Activated naive CD8-positive, alpha-beta T cell treated with anti-CD3 and anti-CD28 coated beads, Interleukin-2, amount 50 U/mL, for 24 hours (primary cell): ENCODE results near the gene PHAF1.
A peak's percentile ranks its signal among the peaks of the same experiment; 100 is the strongest.

ENCODE experiments used
- ATAC-seq: fragments of 150-1000 bp; cut with Tn5 transposase; one replicate; pipeline ENCODE4 v1.10.0; 2021
- DNase-seq: peaks from one replicate; pipeline ENCODE4 v3.0.0; 2021
- H3K27ac Mint-ChIP-seq: one replicate; pipeline ENCODE4 v1.8.0; 2021; ENCODE audit warnings: mild to moderate bottlenecking, mixed read lengths
- H3K27me3 Mint-ChIP-seq: one replicate; pipeline ENCODE4 v1.8.0; 2021; ENCODE audit warnings: mixed read lengths
- H3K36me3 Mint-ChIP-seq: one replicate; pipeline ENCODE4 v1.8.0; 2021; ENCODE audit warnings: low read depth, mixed read lengths
- H3K4me1 Mint-ChIP-seq: one replicate; pipeline ENCODE4 v1.8.0; 2021; ENCODE audit warnings: mixed read lengths
- H3K4me3 Mint-ChIP-seq: one replicate; pipeline ENCODE4 v1.8.0; 2021; ENCODE audit warnings: mild to moderate bottlenecking, moderate library complexity, mixed read lengths
- H3K9me3 Mint-ChIP-seq: one replicate; pipeline ENCODE4 v1.8.0; 2021; ENCODE audit warnings: mixed read lengths

The PHAF1 gene

GRCh38 chr16:67169642-67170167 is 60.0 kb downstream of the PHAF1 start:
- no peaks in the 10 kb centered on the region for H3K36me3 Mint-ChIP-seq
- H3K27ac Mint-ChIP-seq = no peak overlapping the region
- ATAC-seq (peak; percentile 3), DNase-seq (peak; percentile 72)
- H3K9me3 Mint-ChIP-seq = no peaks in the 10 kb centered on the region
- H3K4me1 Mint-ChIP-seq = peaks cover 38% of the 10 kb centered on the region
- H3K4me3 Mint-ChIP-seq = peak overlapping the region; percentile 74
- H3K27me3 Mint-ChIP-seq = peaks cover 78% of the 10 kb centered on the region

- Mint-ChIP-seq H3K4me3 (peak within 1 kb of the TSS; percentile 74), H3K27me3 (peaks cover 75% of the 10 kb centered on the region), H3K9me3 (no peaks in the 10 kb centered on the region), H3K4me1 (peaks cover 32% of the 10 kb centered on the region), H3K27ac (no peak within 1 kb of the TSS), H3K36me3 (no peaks in the 10 kb centered on the region)
- ATAC-seq = peak; percentile 25
- peak; percentile 77 for DNase-seq
Observed at GRCh38 chr16:67170168-67170948, 60.6 kb downstream of the PHAF1 start, which contains the start of gene NOL3. Gene NOL3 (plus strand): TSS chr16:67170538.

GRCh38 chr16:67170949-67171649 is 61.4 kb downstream of the PHAF1 start:
- H3K27ac Mint-ChIP-seq = no peak overlapping the region
- peaks cover 30% of the 10 kb centered on the region for H3K4me1 Mint-ChIP-seq
- peaks cover 79% of the 10 kb centered on the region for H3K27me3 Mint-ChIP-seq
- DNase-seq (no peak), ATAC-seq (no peak)
- no peaks in the 10 kb centered on the region for H3K9me3 Mint-ChIP-seq
- peak overlapping the region; percentile 30 for H3K4me3 Mint-ChIP-seq
- no peaks in the 10 kb centered on the region for H3K36me3 Mint-ChIP-seq

DNA sequence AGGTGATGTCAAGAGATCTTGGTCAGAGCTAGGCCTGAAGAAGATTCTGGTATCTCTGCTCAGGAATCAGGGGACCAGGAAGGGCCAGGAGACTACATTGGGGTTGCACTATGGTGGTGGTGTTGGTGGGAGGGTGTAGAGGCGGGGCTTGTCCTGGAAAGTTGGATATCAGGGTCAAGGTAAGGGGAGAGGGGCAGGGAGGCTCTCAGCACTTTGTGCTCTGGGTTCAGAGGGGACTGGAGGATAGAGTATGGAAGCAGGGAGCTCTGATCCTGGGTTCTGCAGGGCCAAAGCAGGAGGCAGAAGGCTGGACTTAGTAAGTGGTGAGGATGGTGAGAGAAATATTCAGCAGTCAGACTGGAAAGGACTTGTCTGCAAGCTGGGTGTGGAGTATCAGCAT is 63.6 kb downstream of the PHAF1 start:
- no peaks in the 10 kb centered on the region for H3K36me3 Mint-ChIP-seq
- peaks cover 35% of the 10 kb centered on the region for H3K4me1 Mint-ChIP-seq
- DNase-seq (no peak), ATAC-seq (no peak)
- peaks cover 72% of the 10 kb centered on the region for H3K27me3 Mint-ChIP-seq
- H3K9me3 Mint-ChIP-seq = no peaks in the 10 kb centered on the region
- H3K27ac Mint-ChIP-seq = no peak overlapping the region
- peak overlapping the region; percentile 76 for H3K4me3 Mint-ChIP-seq

GRCh38 chr16:67173808-67174705 is 64.3 kb downstream of the PHAF1 start:
- Mint-ChIP-seq H3K4me3 (peak overlapping the region; percentile 76), H3K36me3 (no peaks in the 10 kb centered on the region), H3K27me3 (peaks cover 72% of the 10 kb centered on the region), H3K27ac (peak overlapping the region; percentile 32), H3K9me3 (no peaks in the 10 kb centered on the region), H3K4me1 (peaks cover 39% of the 10 kb centered on the region)
- DNase-seq (peak; percentile 69), ATAC-seq (peak; percentile 64)

- H3K4me1 Mint-ChIP-seq = peaks cover 36% of the 10 kb centered on the region
- no peaks in the 10 kb centered on the region for H3K9me3 Mint-ChIP-seq
- no peaks in the 10 kb centered on the region for H3K36me3 Mint-ChIP-seq
- H3K27me3 Mint-ChIP-seq = peaks cover 73% of the 10 kb centered on the region
- ATAC-seq (peak; percentile 3), DNase-seq (no peak)
- no peak overlapping the region for H3K27ac Mint-ChIP-seq
- H3K4me3 Mint-ChIP-seq = no peak overlapping the region
Observed at GRCh38 chr16:67174706-67175231, 65.0 kb downstream of the PHAF1 start.

GRCh38 chr16:67176662-67177061 is 66.9 kb downstream of the PHAF1 start:
- peaks cover 60% of the 10 kb centered on the region for H3K27me3 Mint-ChIP-seq
- H3K36me3 Mint-ChIP-seq = no peaks in the 10 kb centered on the region
- DNase-seq (no peak), ATAC-seq (no peak)
- H3K4me3 Mint-ChIP-seq = no peak overlapping the region
- no peaks in the 10 kb centered on the region for H3K9me3 Mint-ChIP-seq
- H3K27ac Mint-ChIP-seq = no peak overlapping the region
- H3K4me1 Mint-ChIP-seq = peaks cover 25% of the 10 kb centered on the region

DNA sequence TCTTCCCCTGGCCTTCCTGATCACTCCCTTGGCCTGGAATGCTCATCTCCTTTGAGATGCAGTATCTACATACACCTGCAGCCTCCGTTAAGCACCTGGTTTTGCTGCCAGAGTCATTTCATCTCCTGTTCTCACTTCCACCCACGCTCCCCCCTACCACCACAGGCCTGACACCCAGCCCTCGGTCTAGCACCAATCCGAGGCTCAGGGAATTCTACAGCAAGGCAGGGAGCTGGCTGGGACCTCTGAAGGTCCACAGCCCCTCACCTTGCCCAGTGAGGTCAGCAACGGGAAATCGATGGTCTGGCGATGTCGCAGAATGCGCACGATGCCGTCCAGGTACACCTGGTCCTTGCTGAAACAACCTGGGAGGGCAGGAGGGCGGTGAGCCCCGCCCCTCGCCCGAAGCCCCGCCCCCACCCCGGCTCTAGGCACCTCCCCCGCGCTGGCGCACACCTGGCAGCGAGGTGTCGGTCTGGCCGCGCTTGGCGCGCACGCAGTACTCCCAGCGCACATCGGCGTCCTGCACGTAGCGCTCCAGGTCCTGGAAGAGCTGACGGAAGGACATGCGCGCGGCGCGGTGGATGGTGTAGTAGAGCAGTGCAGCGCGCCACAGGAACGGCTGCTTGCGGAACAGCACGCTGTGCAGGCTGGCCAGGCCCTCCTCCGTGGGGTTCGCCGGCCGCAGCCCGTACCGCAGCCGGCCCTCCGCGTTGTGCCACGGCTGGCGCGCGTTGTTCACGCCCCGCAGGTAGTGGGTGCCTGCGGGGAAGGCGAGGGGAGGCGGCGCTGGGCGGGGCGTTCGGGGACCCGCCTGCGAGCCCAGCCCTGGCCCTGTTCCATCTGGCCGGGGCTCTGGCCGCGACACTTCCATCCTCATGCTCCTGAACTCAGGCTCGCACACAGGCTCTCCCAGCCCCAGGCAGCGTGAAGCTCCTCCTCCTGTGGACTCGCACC is 68.3 kb downstream of the PHAF1 start:
- ATAC-seq = peak; percentile 38
- peak; percentile 53 for DNase-seq
- Mint-ChIP-seq H3K4me1 (peaks cover 23% of the 10 kb centered on the region), H3K36me3 (no peaks in the 10 kb centered on the region), H3K27me3 (peaks cover 49% of the 10 kb centered on the region), H3K27ac (no peak overlapping the region), H3K9me3 (no peaks in the 10 kb centered on the region), H3K4me3 (peak overlapping the region; percentile 38)

DNA sequence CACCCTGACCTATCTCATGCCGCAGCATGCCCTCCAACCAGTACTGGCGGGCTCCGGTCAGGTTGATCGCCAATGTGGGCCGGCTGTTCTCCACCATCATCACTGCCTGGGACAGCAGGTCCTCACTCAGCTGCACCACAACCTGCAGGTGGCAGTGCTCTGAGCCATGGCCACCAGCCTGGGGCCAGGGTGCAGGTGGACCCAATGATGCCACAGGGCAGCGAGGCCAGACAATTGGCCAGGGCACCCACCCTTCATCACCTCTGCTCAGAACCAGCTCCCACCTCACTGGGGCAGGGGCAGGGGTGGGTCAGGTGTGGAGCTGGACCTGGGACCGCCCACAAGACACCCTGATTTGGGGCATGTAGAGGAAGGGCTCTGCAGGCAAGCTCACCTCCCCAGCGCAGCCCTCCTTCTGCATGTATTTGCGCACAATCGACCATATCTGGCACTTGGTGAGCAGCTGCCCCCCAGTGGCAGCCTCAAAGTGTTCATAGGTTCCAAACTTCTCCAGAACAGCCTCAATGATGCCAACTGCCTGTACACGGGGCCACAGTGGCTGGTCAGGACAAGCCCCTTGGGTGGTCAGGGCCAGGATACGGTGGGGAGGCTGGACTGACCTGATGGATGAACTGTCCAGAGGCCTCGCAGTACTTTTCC is 69.8 kb downstream of the PHAF1 start:
- Mint-ChIP-seq H3K27me3 (peaks cover 38% of the 10 kb centered on the region), H3K27ac (no peak overlapping the region), H3K36me3 (no peaks in the 10 kb centered on the region), H3K4me3 (no peak overlapping the region), H3K4me1 (peaks cover 15% of the 10 kb centered on the region), H3K9me3 (no peaks in the 10 kb centered on the region)
- no peak for DNase-seq
- ATAC-seq = no peak

GRCh38 chr16:67180166-67180565 is 70.4 kb downstream of the PHAF1 start:
- H3K4me1 Mint-ChIP-seq = peaks cover 20% of the 10 kb centered on the region
- peaks cover 40% of the 10 kb centered on the region for H3K27me3 Mint-ChIP-seq
- no peak overlapping the region for H3K4me3 Mint-ChIP-seq
- H3K9me3 Mint-ChIP-seq = no peaks in the 10 kb centered on the region
- no peak overlapping the region for H3K27ac Mint-ChIP-seq
- no peak for ATAC-seq
- no peak for DNase-seq
- H3K36me3 Mint-ChIP-seq = no peaks in the 10 kb centered on the region

DNA sequence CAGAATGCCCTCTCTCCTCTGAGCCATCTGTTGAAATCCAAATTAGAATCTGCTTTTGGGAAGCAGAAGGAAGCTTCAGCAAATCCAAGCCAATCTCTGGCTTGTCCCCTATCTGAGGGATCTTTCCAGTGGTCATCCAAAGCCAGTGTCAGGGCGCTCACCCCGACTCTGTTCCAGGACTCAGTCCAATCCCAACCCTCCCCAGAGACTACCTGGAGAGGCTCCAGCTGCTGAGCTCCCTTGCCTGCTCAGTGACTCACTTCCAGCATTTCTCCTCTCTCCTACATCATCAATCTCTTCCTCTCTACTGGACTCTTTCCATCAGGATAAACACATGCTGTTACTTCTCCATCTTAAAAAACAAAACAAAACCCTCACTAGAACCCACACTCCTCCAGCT is 71.6 kb downstream of the PHAF1 start:
- no peak overlapping the region for H3K27ac Mint-ChIP-seq
- peaks cover 27% of the 10 kb centered on the region for H3K4me1 Mint-ChIP-seq
- DNase-seq = no peak
- peaks cover 35% of the 10 kb centered on the region for H3K27me3 Mint-ChIP-seq
- H3K4me3 Mint-ChIP-seq = no peak overlapping the region
- H3K36me3 Mint-ChIP-seq = no peaks in the 10 kb centered on the region
- no peak for ATAC-seq
- H3K9me3 Mint-ChIP-seq = no peaks in the 10 kb centered on the region

- H3K27ac Mint-ChIP-seq = no peak overlapping the region
- H3K27me3 Mint-ChIP-seq = peaks cover 28% of the 10 kb centered on the region
- ATAC-seq (no peak), DNase-seq (no peak)
- H3K9me3 Mint-ChIP-seq = no peaks in the 10 kb centered on the region
- peaks cover 24% of the 10 kb centered on the region for H3K4me1 Mint-ChIP-seq
- no peak overlapping the region for H3K4me3 Mint-ChIP-seq
- H3K36me3 Mint-ChIP-seq = no peaks in the 10 kb centered on the region
Observed at GRCh38 chr16:67182288-67182687, 72.5 kb downstream of the PHAF1 start.

GRCh38 chr16:67183284-67183626 is 73.5 kb downstream of the PHAF1 start:
- ATAC-seq (no peak), DNase-seq (no peak)
- Mint-ChIP-seq H3K36me3 (no peaks in the 10 kb centered on the region), H3K4me3 (no peak overlapping the region), H3K27ac (no peak overlapping the region), H3K27me3 (peaks cover 23% of the 10 kb centered on the region), H3K4me1 (peaks cover 19% of the 10 kb centered on the region), H3K9me3 (no peaks in the 10 kb centered on the region)
